ENCODE data around the gene PRPF31. TPM values are rescaled to one million over a fixed set of nuclear protein-coding genes. Genes with fewer than 3 reads are reported as not detected.

PRPF31 gene
- total and polyA plus RNA-seq, 9 donors, result 30.0 to 62.2 (median 51.1) TPM

DNA sequence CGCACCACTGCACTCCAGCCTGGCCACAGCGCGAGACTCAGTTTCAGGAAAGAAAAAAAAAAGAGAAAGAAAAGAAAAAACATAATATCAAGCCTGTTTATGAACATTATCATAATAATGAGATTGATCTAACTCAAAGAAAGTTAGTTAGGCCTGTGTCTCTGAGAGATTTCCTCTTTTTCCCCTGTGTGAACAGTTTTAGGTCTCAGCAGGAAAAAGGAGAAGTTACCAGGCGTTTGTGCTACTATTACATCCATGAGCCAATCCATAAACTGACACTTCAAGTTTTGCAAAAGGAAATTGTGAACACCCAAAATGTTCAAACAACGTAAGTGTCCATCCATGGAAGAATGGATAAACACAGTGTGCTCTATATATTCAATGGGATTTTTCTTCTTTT, 38.2 kb upstream of the PRPF31 start:
- 69 to 81% (median 70%) methylated on average over 5 of the region's 5 CpGs for WGBS, 3 donors
- H3K36me3 ChIP-seq, result no peaks in the 10 kb centered on the region
- no peak overlapping the region for H3K4me3 ChIP-seq
- no peaks in the 10 kb centered on the region for H3K4me1 ChIP-seq (ENCODE audit: insufficient read depth)
- no peaks in the 10 kb centered on the region for H3K27me3 ChIP-seq
- no peak for DNase-seq
- intact Hi-C loops (cut with DNase I), result no loop called here
- no peak for TF ChIP-seq EP300 (IDR thresholded peaks at IDR 0.05)
- no peak for TF ChIP-seq POLR2A (IDR thresholded peaks at IDR 0.05)
- TF ChIP-seq, protein P1, sequence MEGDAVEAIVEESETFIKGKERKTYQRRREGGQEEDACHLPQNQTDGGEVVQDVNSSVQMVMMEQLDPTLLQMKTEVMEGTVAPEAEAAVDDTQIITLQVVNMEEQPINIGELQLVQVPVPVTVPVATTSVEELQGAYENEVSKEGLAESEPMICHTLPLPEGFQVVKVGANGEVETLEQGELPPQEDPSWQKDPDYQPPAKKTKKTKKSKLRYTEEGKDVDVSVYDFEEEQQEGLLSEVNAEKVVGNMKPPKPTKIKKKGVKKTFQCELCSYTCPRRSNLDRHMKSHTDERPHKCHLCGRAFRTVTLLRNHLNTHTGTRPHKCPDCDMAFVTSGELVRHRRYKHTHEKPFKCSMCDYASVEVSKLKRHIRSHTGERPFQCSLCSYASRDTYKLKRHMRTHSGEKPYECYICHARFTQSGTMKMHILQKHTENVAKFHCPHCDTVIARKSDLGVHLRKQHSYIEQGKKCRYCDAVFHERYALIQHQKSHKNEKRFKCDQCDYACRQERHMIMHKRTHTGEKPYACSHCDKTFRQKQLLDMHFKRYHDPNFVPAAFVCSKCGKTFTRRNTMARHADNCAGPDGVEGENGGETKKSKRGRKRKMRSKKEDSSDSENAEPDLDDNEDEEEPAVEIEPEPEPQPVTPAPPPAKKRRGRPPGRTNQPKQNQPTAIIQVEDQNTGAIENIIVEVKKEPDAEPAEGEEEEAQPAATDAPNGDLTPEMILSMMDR (IDR thresholded peaks at IDR 0.05), result no peak
- no peak overlapping the region for H3K27ac ChIP-seq
- H3K9me3 ChIP-seq, result no peaks in the 10 kb centered on the region

DNA sequence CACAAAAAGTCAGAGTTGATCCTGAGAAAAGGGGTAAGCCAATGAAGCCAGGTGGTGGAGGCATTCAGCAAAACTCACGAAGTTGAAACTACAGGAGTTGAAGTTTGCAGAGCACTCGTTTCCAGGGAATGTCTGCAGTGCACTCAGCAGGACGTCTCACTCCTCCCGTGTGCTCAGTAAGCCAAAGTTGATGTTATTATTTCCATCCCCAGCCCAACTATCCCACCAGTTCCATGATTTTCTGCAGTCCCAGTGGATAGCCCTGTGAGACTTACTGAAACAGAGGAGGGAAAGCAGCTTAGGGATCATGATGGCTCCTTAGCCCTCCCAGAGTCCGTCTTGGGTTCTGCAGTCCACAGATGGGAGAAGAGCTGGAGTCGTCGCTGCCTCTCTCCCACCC, 34.5 kb upstream of the PRPF31 start, which contains the start of gene TARM1:
Gene TARM1, minus strand, starts transcription at position 334 of the 400 bp plus-strand sequence. Its CDS starts 25 bp downstream, at position 309.
- intact Hi-C loops (cut with DNase I), result no loop called here
- Histone ChIP-seq H3K27ac (no peak within 1 kb of the TSS), H3K4me3 (no peak within 1 kb of the TSS), H3K4me1 (ENCODE audit: insufficient read depth) (no peaks in the 10 kb centered on the region), H3K9me3 (no peaks in the 10 kb centered on the region), H3K36me3 (no peaks in the 10 kb centered on the region), H3K27me3 (no peaks in the 10 kb centered on the region)
- TF ChIP-seq POLR2A (IDR thresholded peaks at IDR 0.05), result no peak
- TF ChIP-seq EP300 (IDR thresholded peaks at IDR 0.05), result no peak
- TF ChIP-seq, protein P1 (IDR thresholded peaks at IDR 0.05), result no peak
- 78 to 88% (median 80%) methylated on average over 7 of the region's 7 CpGs for WGBS, 3 donors
- no peak for DNase-seq

DNA sequence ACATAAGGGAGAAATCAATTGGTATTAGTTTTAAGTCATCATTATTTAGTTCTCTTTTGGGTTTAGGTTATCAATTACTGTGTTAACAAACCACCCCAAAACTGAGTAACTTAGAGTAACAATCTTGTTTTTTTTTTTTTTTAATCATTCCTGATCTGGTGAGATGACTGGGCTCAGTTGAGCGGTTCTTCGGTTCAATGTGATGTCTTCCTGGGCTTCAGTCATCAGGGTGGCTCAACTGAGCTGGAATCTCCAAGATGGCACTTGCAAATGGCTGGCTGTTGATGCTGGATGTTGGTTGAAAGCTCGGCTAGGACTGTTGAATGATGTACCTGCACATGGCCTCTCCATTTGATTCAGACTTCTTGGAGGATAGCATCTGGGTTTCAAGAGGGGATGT, 31.1 kb upstream of the PRPF31 start:
- TF ChIP-seq EP300 (IDR thresholded peaks at IDR 0.05), result no peak
- TF ChIP-seq, protein P1 (IDR thresholded peaks at IDR 0.05), result no peak
- TF ChIP-seq POLR2A (IDR thresholded peaks at IDR 0.05), result no peak
- intact Hi-C loops (cut with DNase I), result no loop called here
- Histone ChIP-seq H3K27me3 (no peaks in the 10 kb centered on the region), H3K9me3 (no peaks in the 10 kb centered on the region), H3K27ac (no peak overlapping the region), H3K4me3 (no peak overlapping the region), H3K36me3 (no peaks in the 10 kb centered on the region), H3K4me1 (ENCODE audit: insufficient read depth) (no peaks in the 10 kb centered on the region)
- WGBS, 3 donors, result 76 to 87% (median 84%) methylated on average over 3 of the region's 3 CpGs
- no peak for DNase-seq

DNA sequence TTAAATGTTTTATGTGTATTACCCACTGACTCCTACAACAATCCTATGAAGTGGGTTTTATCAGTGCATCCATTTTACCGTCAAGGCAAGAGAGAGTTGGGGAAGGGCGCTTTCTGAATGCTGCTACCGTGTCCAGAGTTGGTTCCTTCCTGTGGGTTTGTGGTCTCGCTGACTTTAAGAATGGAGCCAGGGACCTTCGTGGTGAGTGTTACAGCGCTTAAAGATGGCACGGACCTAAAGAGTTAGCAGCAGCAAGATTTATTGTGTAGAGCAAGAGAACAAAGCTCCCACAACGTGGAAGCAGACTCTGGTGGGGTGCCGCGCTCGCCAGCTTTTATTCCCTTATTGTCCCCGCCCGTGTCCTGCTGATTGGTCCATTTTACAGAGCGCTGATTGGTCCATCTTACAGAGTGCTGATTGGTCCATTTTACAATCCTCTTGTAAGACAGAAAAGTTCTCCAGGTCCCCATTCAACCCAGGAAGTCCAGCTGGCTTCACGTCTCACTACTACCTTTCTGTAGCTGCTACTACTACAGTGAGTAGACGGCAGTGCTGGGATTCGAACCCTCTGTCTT, 21.0 kb upstream of the PRPF31 start:
- 80 to 89% (median 83%) methylated on average over 17 of the region's 17 CpGs for WGBS, 3 donors
- peaks cover 0 to 3% of the 10 kb centered on the region in 2 donors for H3K9me3 ChIP-seq
- no peak for DNase-seq
- no peaks in the 10 kb centered on the region for H3K36me3 ChIP-seq
- intact Hi-C loops (cut with DNase I), result no loop called here
- H3K27me3 ChIP-seq, result no peaks in the 10 kb centered on the region
- H3K27ac ChIP-seq, result no peak overlapping the region
- TF ChIP-seq POLR2A (IDR thresholded peaks at IDR 0.05) (no peak), EP300 (IDR thresholded peaks at IDR 0.05) (no peak)
- TF ChIP-seq, protein P1 (IDR thresholded peaks at IDR 0.05), result no peak
- H3K4me1 ChIP-seq (ENCODE audit: insufficient read depth), result peaks cover 7% of the 10 kb centered on the region
- H3K4me3 ChIP-seq, result no peak overlapping the region
